IMR-90 (cell line): ENCODE data around the gene SMCHD1. TPM values are rescaled to one million over a fixed set of nuclear protein-coding genes. Genes with fewer than 3 reads are reported as not detected.

Experiments used
- ATAC-seq: fragments of 200-7000 bp; cut with Tn5 transposase; 2 replicates; pipeline ENCODE4 v1.9.1; 2020; ENCODE audit warnings: low read depth, mild to moderate bottlenecking, moderate library complexity
- BruUV-seq: library from RNA; stranded (reverse); fragments of 400-500 nt; replicated peaks from 2 replicates; lab custom pipeline; 2021; lab: Mats Ljungman, UMichigan
- CTCF ChIA-PET: fragments of 300-600 bp; formaldehyde crosslinking; extraction: SDS; loops from one replicate; lab custom pipeline; 2021; ENCODE audit warnings: antibody characterized with exemption; lab: Yijun Ruan, JAX
- POLR2A ChIA-PET: fragments of 300-600 bp; sonication (Branson Sonifier 250); formaldehyde crosslinking; loops from one replicate; lab custom pipeline; 2022; ENCODE audit warnings: antibody characterized with exemption; ENCODE audit not compliant: unreplicated experiment; lab: Charles Lee
- DNase-seq: peaks from one replicate; pipeline ENCODE4 v3.0.0; 2013
- H2AFZ ChIP-seq: replicated peaks from 2 replicates; pipeline ENCODE3; 2013; ENCODE audit warnings: low read length, mild to moderate bottlenecking; ENCODE audit not compliant: poor library complexity
- H2AK5ac ChIP-seq: 2 replicates; pipeline ENCODE4 v1.6.1; 2013; ENCODE audit warnings: low read depth, low read length, inconsistent platforms
- H2AK9ac ChIP-seq: replicated peaks from 2 replicates; pipeline ENCODE3; 2013; ENCODE audit warnings: mild to moderate bottlenecking, low read depth, low read length, moderate library complexity; ENCODE audit not compliant: poor library complexity
- H2BK120ac ChIP-seq: 2 replicates; pipeline ENCODE4 v1.6.1; 2013; ENCODE audit warnings: low read depth, low read length, inconsistent platforms
- H2BK15ac ChIP-seq: 3 replicates; pipeline ENCODE4 v1.6.1; 2013; ENCODE audit warnings: low read depth, low read length, inconsistent platforms
- H2BK20ac ChIP-seq: 2 replicates; pipeline ENCODE4 v1.6.1; 2013; ENCODE audit warnings: low read depth, mild to moderate bottlenecking, inconsistent platforms, low read length, moderate library complexity
- H2BK5ac ChIP-seq: 2 replicates; pipeline ENCODE4 v1.6.1; 2013; ENCODE audit warnings: mild to moderate bottlenecking, low read depth, low read length, inconsistent platforms; ENCODE audit not compliant: poor library complexity, severe bottlenecking
- H3K14ac ChIP-seq: replicated peaks from 2 replicates; pipeline ENCODE4 v1.6.1; 2013; ENCODE audit warnings: low read depth, low read length, inconsistent platforms
- H3K18ac ChIP-seq: 2 replicates; pipeline ENCODE4 v1.6.1; 2013; ENCODE audit warnings: low read depth, low read length, control low read depth
- H3K23ac ChIP-seq: 2 replicates; pipeline ENCODE4 v1.6.1; 2013; ENCODE audit warnings: low read depth, low read length, inconsistent platforms
- H3K27ac ChIP-seq: 2 replicates; pipeline ENCODE4 v1.5.1; 2013; ENCODE audit warnings: mild to moderate bottlenecking, control low read depth, low read length; ENCODE audit not compliant: insufficient read depth
- H3K27me3 ChIP-seq: 2 replicates; pipeline ENCODE4 v1.6.1; 2013; ENCODE audit warnings: low read length; ENCODE audit not compliant: control insufficient read depth, insufficient read depth
- H3K36me3 ChIP-seq: 2 replicates; pipeline ENCODE4 v1.6.1; 2013; ENCODE audit warnings: low read length, mixed read lengths; ENCODE audit not compliant: control insufficient read depth, insufficient read depth
- H3K4ac ChIP-seq: 2 replicates; pipeline ENCODE4 v1.6.1; 2013; ENCODE audit warnings: low read depth, low read length, inconsistent platforms
- H3K4me1 ChIP-seq: 2 replicates; pipeline ENCODE4 v1.6.1; 2013; ENCODE audit warnings: low read length, mixed read lengths; ENCODE audit not compliant: control insufficient read depth, insufficient read depth
- H3K4me2 ChIP-seq: 2 replicates; pipeline ENCODE4 v1.6.1; 2013; ENCODE audit warnings: low read depth, mild to moderate bottlenecking, control low read depth, low read length, moderate library complexity
- H3K4me3 ChIP-seq: 2 replicates; pipeline ENCODE4 v1.5.1; 2013; ENCODE audit warnings: low read depth, mild to moderate bottlenecking, control low read depth, low read length, moderate library complexity; ENCODE audit not compliant: insufficient read depth
- H3K56ac ChIP-seq: 2 replicates; pipeline ENCODE4 v1.6.1; 2013; ENCODE audit warnings: low read length, inconsistent platforms; ENCODE audit not compliant: insufficient read depth; ENCODE audit errors: extremely low read depth
- H3K79me1 ChIP-seq, 2 experiments: 2 replicates each; pipeline ENCODE4 v1.6.1; 2013; ENCODE audit warnings: low read length in 2 of 2, inconsistent platforms in 1 of 2, low read depth in 1 of 2
- H3K9ac ChIP-seq: 2 replicates; pipeline ENCODE4 v1.6.1; 2013; ENCODE audit warnings: low read depth, low read length, control low read depth
- H3K9me1 ChIP-seq: 2 replicates; pipeline ENCODE4 v1.6.1; 2013; ENCODE audit warnings: low read length, inconsistent platforms; ENCODE audit not compliant: insufficient read depth
- H3K9me3 ChIP-seq: 2 replicates; pipeline ENCODE4 v1.6.1; 2013; ENCODE audit warnings: low read length; ENCODE audit not compliant: control insufficient read depth, insufficient read depth
- H4K20me1 ChIP-seq: 2 replicates; pipeline ENCODE4 v1.6.1; 2013; ENCODE audit warnings: low read length, inconsistent platforms; ENCODE audit not compliant: insufficient read depth
- H4K5ac ChIP-seq: 2 replicates; pipeline ENCODE4 v1.6.1; 2013; ENCODE audit warnings: mild to moderate bottlenecking, low read depth, low read length, control low read depth
- H4K8ac ChIP-seq, 2 experiments: 2 replicates each; pipeline ENCODE4 v1.6.1; 2013; ENCODE audit warnings: low read depth in 2 of 2, low read length in 2 of 2, control low read depth in 1 of 2, inconsistent platforms in 1 of 2
- H4K91ac ChIP-seq: 2 replicates; pipeline ENCODE4 v1.6.1; 2013; ENCODE audit warnings: low read depth, low read length, inconsistent platforms; ENCODE audit not compliant: insufficient read depth
- BHLHE40 ChIP-seq: fragments of 150-350 bp; IDR thresholded peaks from 2 replicates; pipeline ENCODE4 v1.6.1; 2016; ENCODE audit warnings: mild to moderate bottlenecking, low read depth, low read length
- CEBPB ChIP-seq: IDR thresholded peaks from 2 replicates; pipeline ENCODE4 v1.6.1; 2012; ENCODE audit warnings: low read depth, low read length, improper control_type of control experiment
- FOS ChIP-seq: fragments of 150-350 bp; IDR thresholded peaks from 2 replicates; pipeline ENCODE4 v1.6.1; 2016; ENCODE audit warnings: low read depth, low read length
- MAFK ChIP-seq: IDR thresholded peaks from 2 replicates; pipeline ENCODE4 v1.6.1; 2012; ENCODE audit warnings: low read depth, low read length, improper control_type of control experiment
- MAZ ChIP-seq: IDR thresholded peaks from 2 replicates; pipeline ENCODE4 v1.6.1; 2012; ENCODE audit warnings: low read depth, mild to moderate bottlenecking, low read length, improper control_type of control experiment, moderate library complexity, borderline replicate concordance
- MXI1 ChIP-seq: IDR thresholded peaks from 2 replicates; pipeline ENCODE4 v1.6.1; 2012; ENCODE audit warnings: low read depth, mild to moderate bottlenecking, low read length, moderate library complexity, borderline replicate concordance
- NFE2L2 ChIP-seq: fragments of 150-350 bp; IDR thresholded peaks from 2 replicates; pipeline ENCODE4 v1.6.1; 2016; ENCODE audit warnings: low read depth, mild to moderate bottlenecking, low read length
- POLR2A ChIP-seq: IDR thresholded peaks from 2 replicates; pipeline ENCODE4 v1.6.1; 2012; ENCODE audit warnings: mild to moderate bottlenecking, low read depth, low read length
- RAD21 ChIP-seq: IDR thresholded peaks from 2 replicates; pipeline ENCODE4 v1.6.1; 2012; ENCODE audit warnings: low read length, improper control_type of control experiment
- RCOR1 ChIP-seq: IDR thresholded peaks from 2 replicates; pipeline ENCODE4 v1.6.1; 2012; ENCODE audit warnings: mild to moderate bottlenecking, low read length, improper control_type of control experiment; ENCODE audit not compliant: insufficient replicate concordance
- RFX5 ChIP-seq: IDR thresholded peaks from 2 replicates; pipeline ENCODE4 v1.8.0; 2012; ENCODE audit warnings: low read depth, mild to moderate bottlenecking, low read length, moderate library complexity
- SMC3 ChIP-seq: fragments of 150-350 bp; IDR thresholded peaks from 2 replicates; pipeline ENCODE4 v1.6.1; 2016; ENCODE audit warnings: low read depth, mild to moderate bottlenecking, antibody characterized with exemption, low read length, moderate library complexity
- WGBS, 2 experiments: methylation state at CpG; one replicate each; pipeline versions ENCODE4 v1.1.5 to v1.1.7; 2013; ENCODE audit warnings: missing lambda C conversion rate in 2 of 2; ENCODE audit not compliant: insufficient read length in 1 of 2; ENCODE audit errors: extremely low coverage in 2 of 2; 5-methylcytosine and 5-hydroxymethylcytosine counted together
- dilution Hi-C: fragments of 300-500 bp; cut with HindIII; formaldehyde crosslinking; loops from one replicate; pipeline ENCODE4 v1.14.3; 2018; ENCODE audit warnings: low sequenced_read_pairs; ENCODE audit not compliant: unreplicated experiment
- in situ Hi-C: fragments of 300-500 bp; cut with MboI; formaldehyde crosslinking; loops from 3 replicates; pipeline ENCODE4 v1.14.3; 2019; ENCODE audit warnings: low sequenced_read_pairs, inconsistent platforms, mixed read lengths
- intact Hi-C: fragments of 100-400 bp; cut with micrococcal nuclease; formaldehyde crosslinking; loops from 2 replicates; pipeline ENCODE4 v1.10.0; 2022
- polyA plus RNA-seq, 3 experiments: library from polyadenylated mRNA; depleted of rRNA; stranded (reverse); fragments of >200 nt; gene quantifications; 2 replicates each; pipeline ENCODE4 v1.2.3, GENCODE V29; 2012; ENCODE audit warnings: low replicate concordance in 1 of 3
- total RNA-seq: library from RNA; depleted of rRNA; stranded (reverse); fragments of >200 nt; gene quantifications from 2 replicates; pipeline ENCODE4 v1.2.3, GENCODE V29; 2012
- TF ChIP-seq, protein P1 (sequence below): conservative IDR thresholded peaks from 2 replicates; pipeline ENCODE4 v1.5.1; 2012; ENCODE audit warnings: mild to moderate bottlenecking, low read depth, low read length, improper control_type of control experiment
- TF ChIP-seq, protein P2 (sequence below): fragments of 150-350 bp; IDR thresholded peaks from 2 replicates; pipeline ENCODE4 v1.6.1; 2016; ENCODE audit warnings: low read depth, mild to moderate bottlenecking, low read length, moderate library complexity, borderline replicate concordance

SMCHD1 gene
- total and polyA plus RNA-seq, 2 of the 4 experiments (the other 2 are of a cell fraction) = 14.8 to 47.3 TPM

DNA sequence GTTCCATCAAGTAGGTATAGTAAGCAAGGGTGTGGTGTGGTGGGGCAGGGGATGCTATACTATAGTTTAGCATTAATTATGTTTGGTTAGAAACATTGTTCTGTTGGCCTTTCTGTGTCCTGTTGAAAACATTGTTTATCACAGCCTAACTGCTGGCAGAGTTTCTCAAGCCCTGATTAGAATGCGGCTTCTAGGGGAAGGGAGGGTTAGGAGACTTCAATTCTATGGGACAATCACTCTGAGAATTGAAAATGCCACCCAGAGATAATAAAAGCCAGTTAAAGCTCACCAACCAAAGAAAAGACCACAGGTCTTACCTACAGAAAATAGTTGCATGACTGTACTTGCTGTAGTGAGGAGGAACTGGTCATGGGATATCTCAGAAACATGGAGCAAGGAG, 19.9 kb upstream of the SMCHD1 start:
- POLR2A ChIA-PET = no interaction called here
- dilution Hi-C loops = no loop called here
- H3K36me3 ChIP-seq = no peaks in the 10 kb centered on the region
- H3K4me3 ChIP-seq = no peak overlapping the region
- H3K27me3 ChIP-seq = no peaks in the 10 kb centered on the region
- intact Hi-C loops = no loop called here
- 0 out of 2 replicates have a peak, but pooled peaks cover 2% of the 10 kb centered on the region for H3K9me3 ChIP-seq
- H3K14ac ChIP-seq = no peak overlapping the region
- H3K4me2 ChIP-seq = no peak overlapping the region
- no peak overlapping the region for H3K4ac ChIP-seq
- no peak overlapping the region for H2BK20ac ChIP-seq
- no peak overlapping the region for H2BK120ac ChIP-seq
- no peak overlapping the region for H3K9ac ChIP-seq
- no peak for DNase-seq
- no TSS peak for BruUV-seq
- no peak overlapping the region for H2AK5ac ChIP-seq
- H3K27ac ChIP-seq = no peak overlapping the region
- no peak overlapping the region for H2AFZ ChIP-seq
- no peak overlapping the region; a peak in 1 of 4 replicates for H4K8ac ChIP-seq
- H3K79me1 ChIP-seq = no peaks in the 10 kb centered on the region
- H3K4me1 ChIP-seq = peaks cover 3% of the 10 kb centered on the region; the same call in 1 of the 2 replicates
- no peak for ATAC-seq
- no peaks in the 10 kb centered on the region for H4K20me1 ChIP-seq
- CTCF ChIA-PET = interaction anchor here (0.6 kb wide), 1 partner anchor 36 kb away, joined by 3 read pairs; no protein-coding TSS in a partner anchor
- TF ChIP-seq BHLHE40 (no peak), RCOR1 (no peak), SMC3 (no peak), MAZ (no peak), RFX5 (no peak), CEBPB (no peak), FOS (no peak), NFE2L2 (no peak), RAD21 (no peak), POLR2A (no peak), MAFK (no peak), MXI1 (no peak)
- TF ChIP-seq, protein P1, sequence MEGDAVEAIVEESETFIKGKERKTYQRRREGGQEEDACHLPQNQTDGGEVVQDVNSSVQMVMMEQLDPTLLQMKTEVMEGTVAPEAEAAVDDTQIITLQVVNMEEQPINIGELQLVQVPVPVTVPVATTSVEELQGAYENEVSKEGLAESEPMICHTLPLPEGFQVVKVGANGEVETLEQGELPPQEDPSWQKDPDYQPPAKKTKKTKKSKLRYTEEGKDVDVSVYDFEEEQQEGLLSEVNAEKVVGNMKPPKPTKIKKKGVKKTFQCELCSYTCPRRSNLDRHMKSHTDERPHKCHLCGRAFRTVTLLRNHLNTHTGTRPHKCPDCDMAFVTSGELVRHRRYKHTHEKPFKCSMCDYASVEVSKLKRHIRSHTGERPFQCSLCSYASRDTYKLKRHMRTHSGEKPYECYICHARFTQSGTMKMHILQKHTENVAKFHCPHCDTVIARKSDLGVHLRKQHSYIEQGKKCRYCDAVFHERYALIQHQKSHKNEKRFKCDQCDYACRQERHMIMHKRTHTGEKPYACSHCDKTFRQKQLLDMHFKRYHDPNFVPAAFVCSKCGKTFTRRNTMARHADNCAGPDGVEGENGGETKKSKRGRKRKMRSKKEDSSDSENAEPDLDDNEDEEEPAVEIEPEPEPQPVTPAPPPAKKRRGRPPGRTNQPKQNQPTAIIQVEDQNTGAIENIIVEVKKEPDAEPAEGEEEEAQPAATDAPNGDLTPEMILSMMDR = no peak
- TF ChIP-seq, protein P2, sequence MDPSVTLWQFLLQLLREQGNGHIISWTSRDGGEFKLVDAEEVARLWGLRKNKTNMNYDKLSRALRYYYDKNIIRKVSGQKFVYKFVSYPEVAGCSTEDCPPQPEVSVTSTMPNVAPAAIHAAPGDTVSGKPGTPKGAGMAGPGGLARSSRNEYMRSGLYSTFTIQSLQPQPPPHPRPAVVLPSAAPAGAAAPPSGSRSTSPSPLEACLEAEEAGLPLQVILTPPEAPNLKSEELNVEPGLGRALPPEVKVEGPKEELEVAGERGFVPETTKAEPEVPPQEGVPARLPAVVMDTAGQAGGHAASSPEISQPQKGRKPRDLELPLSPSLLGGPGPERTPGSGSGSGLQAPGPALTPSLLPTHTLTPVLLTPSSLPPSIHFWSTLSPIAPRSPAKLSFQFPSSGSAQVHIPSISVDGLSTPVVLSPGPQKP = no peak
- no peaks in the 10 kb centered on the region; the same call in 1 of the 2 replicates for H3K9me1 ChIP-seq
- H2AK9ac ChIP-seq = no peak overlapping the region
- no peak overlapping the region for H3K56ac ChIP-seq
- no peak overlapping the region for H2BK15ac ChIP-seq
- in situ Hi-C loops = no loop called here
- WGBS, 2 experiments = no CpG with 5 or more reads among the region's 1 CpG
- H3K23ac ChIP-seq = no peak overlapping the region
- H4K91ac ChIP-seq = no peak overlapping the region
- no peak overlapping the region for H3K18ac ChIP-seq
- no peak overlapping the region for H2BK5ac ChIP-seq
- no peak overlapping the region for H4K5ac ChIP-seq
